ENCODE measurements around the gene POLD2.
A peak's percentile ranks its signal among the peaks of the same experiment; 100 is the strongest.

POLD2 gene

GRCh38 chr7:44101303-44101965 is 21.9 kb downstream of the POLD2 start:
- DNase-seq = no peak

- no peak for DNase-seq
Observed at GRCh38 chr7:44100458-44101302, 22.7 kb downstream of the POLD2 start.

- no peak for DNase-seq
Observed at GRCh38 chr7:44099669-44100068, 23.7 kb downstream of the POLD2 start.

- no peak for DNase-seq
Observed at GRCh38 chr7:44098092-44099068, 25.0 kb downstream of the POLD2 start.

GRCh38 chr7:44097064-44097932 is 26.1 kb downstream of the POLD2 start:
- DNase-seq = no peak

- no peak for DNase-seq
Observed at GRCh38 chr7:44096326-44096881, 26.9 kb downstream of the POLD2 start.

- no peak for DNase-seq
Observed at GRCh38 chr7:44095781-44096180, 27.6 kb downstream of the POLD2 start.

GRCh38 chr7:44094883-44095592 is 28.3 kb downstream of the POLD2 start:
- DNase-seq = no peak

- no peak for DNase-seq
Observed at GRCh38 chr7:44094365-44094764, 29.0 kb downstream of the POLD2 start.

GRCh38 chr7:44093102-44093641 is 30.2 kb downstream of the POLD2 start:
- DNase-seq = no peak

- DNase-seq = no peak
Observed at GRCh38 chr7:44087911-44088838, 35.2 kb downstream of the POLD2 start.

GRCh38 chr7:44086627-44087026 is 36.7 kb downstream of the POLD2 start:
- no peak for DNase-seq

GRCh38 chr7:44085546-44085945 is 37.8 kb downstream of the POLD2 start:
- no peak for DNase-seq

- DNase-seq = no peak
Observed at GRCh38 chr7:44084701-44085100, 38.6 kb downstream of the POLD2 start.

GRCh38 chr7:44083796-44084195 is 39.6 kb downstream of the POLD2 start:
- no peak for DNase-seq

GRCh38 chr7:44082541-44083207 is 40.7 kb downstream of the POLD2 start:
- peak; percentile 99 for DNase-seq

GRCh38 chr7:44081266-44081748 is 42.0 kb downstream of the POLD2 start:
- DNase-seq = no peak

- no peak for DNase-seq
Observed at GRCh38 chr7:44080686-44081265, 42.6 kb downstream of the POLD2 start.

GRCh38 chr7:44080118-44080517 is 43.2 kb downstream of the POLD2 start:
- DNase-seq = no peak
